ENCODE measurements around the gene PNMA6E.
"Not testable (repeated sequence)": the region's sequence is repeated elsewhere in the genome, so short reads cannot be mapped to it uniquely, and the experiment has no call there.

Gene PNMA6E

DNA sequence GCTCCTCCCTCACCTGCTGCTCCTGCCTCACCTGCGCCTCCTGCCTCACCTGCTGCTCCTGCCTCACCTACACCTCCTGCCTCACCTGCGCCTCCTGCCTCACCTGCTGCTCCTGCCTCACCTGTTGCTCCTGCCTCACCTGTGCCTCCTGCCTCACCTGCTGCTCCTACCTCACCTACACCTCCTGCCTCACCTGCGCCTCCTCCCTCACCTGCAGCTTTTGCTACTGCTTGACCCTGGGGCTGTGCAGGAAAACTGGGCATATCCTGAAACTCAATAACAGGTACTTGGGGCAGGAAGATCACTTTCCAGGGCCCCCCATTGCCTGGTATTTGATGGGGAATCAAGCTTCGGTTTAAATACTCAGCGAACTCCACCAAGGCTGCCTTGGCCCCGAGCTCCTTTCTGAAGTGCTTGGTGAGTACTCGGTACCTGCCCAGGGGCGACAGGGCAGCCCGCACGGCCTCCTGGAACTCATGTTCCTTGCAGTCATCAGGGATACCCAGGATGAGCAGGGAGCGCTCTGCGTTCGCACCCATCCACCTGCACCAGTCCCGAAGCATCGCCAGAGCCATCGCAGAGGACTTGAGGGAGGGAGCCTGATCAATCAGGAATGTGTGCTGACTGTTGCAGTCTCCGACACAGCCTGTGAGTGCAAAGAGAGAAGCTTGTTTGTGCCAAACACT, 2.7 kb downstream of the PNMA6E start:
- H3K4me3 ChIP-seq (ENCODE audit: low read depth, low read length), result no peak overlapping the region
- TF ChIP-seq, protein P1, sequence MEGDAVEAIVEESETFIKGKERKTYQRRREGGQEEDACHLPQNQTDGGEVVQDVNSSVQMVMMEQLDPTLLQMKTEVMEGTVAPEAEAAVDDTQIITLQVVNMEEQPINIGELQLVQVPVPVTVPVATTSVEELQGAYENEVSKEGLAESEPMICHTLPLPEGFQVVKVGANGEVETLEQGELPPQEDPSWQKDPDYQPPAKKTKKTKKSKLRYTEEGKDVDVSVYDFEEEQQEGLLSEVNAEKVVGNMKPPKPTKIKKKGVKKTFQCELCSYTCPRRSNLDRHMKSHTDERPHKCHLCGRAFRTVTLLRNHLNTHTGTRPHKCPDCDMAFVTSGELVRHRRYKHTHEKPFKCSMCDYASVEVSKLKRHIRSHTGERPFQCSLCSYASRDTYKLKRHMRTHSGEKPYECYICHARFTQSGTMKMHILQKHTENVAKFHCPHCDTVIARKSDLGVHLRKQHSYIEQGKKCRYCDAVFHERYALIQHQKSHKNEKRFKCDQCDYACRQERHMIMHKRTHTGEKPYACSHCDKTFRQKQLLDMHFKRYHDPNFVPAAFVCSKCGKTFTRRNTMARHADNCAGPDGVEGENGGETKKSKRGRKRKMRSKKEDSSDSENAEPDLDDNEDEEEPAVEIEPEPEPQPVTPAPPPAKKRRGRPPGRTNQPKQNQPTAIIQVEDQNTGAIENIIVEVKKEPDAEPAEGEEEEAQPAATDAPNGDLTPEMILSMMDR (IDR thresholded peaks at IDR 0.05; ENCODE audit: low read depth, low read length), result no peak

DNA sequence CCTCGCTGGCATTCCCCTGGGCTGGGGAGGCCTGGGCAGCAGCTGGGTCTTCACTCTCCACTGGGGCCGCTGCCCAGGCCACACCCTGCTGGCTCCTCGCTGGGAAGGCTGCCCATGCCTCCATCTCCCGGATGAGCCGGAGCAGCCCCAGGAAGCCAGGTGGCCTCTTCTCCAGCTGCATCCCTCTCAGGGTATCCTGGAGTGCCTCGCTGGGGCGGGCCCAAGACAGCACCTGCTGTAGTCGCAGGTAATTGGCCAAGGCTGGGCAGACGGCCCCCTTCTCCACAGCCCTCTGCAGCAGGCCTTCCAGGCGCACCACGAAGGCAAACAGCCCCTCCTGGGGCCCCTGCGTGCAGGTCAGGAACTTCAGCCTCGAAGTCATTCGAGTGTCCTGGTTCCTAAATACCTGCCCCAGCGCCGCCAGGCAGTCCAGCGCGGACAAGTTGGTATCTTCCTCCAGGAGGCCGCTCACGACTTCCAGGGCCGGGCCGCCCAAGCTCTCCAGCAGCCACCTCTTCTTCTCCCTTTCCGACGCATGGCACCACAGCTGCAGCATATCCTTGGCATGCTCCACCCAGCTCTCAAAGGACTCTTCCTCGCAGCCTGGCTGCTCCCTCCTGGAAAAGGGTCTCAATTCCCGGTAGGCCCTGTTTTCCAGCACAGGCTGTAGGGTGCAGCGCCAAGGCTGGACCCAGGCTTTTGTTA, 3.7 kb downstream of the PNMA6E start:
- TF ChIP-seq, protein P1 (IDR thresholded peaks at IDR 0.05; ENCODE audit: low read depth, low read length), result no peak
- no peak overlapping the region for H3K4me3 ChIP-seq (ENCODE audit: low read depth, low read length)

DNA sequence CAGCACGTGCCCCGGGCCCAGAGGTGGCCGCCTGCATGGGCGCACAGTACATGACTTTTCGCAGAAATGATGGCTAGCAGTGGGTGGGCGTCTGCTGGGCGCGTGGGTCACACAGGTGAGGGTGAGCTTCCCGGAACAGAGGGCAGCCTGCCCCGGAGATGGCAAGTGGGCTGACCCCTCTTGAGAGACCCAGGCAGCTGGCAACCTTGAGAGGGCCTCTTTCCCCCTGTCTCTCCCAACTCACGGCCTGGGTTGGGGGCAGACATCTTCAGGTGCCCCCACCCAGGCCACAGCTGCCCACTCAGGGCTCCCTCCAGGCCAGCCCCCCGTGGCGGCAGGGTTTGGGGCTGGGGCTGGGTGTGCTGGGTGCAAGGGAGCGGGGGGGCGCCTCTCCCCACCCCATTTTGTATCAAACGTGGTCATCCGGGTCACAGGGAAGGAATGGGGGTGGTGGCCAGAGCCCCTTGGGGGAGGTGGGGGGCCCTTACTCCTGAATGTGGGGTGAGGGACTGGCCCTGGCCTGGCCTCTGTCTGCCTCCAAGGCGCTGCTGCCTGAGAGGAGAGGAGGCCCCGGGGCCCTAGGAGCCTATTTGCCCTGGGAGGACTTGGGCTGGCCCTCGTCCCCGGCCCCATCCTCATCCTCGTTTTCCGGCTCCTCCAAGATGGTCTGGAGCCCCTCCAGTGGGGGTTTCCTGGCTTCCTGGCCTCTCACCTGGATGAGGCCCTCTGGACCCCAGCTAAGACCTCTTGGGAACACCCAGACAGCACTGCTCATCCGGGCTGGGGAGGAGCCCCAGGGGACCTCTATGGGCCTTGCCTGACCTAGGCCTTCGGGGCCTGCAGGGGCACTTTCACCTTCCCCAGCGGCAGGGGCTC, 4.6 kb downstream of the PNMA6E start:
- no peak overlapping the region for H3K4me3 ChIP-seq (ENCODE audit: low read depth, low read length)
- TF ChIP-seq, protein P1 (IDR thresholded peaks at IDR 0.05; ENCODE audit: low read depth, low read length), result no peak

DNA sequence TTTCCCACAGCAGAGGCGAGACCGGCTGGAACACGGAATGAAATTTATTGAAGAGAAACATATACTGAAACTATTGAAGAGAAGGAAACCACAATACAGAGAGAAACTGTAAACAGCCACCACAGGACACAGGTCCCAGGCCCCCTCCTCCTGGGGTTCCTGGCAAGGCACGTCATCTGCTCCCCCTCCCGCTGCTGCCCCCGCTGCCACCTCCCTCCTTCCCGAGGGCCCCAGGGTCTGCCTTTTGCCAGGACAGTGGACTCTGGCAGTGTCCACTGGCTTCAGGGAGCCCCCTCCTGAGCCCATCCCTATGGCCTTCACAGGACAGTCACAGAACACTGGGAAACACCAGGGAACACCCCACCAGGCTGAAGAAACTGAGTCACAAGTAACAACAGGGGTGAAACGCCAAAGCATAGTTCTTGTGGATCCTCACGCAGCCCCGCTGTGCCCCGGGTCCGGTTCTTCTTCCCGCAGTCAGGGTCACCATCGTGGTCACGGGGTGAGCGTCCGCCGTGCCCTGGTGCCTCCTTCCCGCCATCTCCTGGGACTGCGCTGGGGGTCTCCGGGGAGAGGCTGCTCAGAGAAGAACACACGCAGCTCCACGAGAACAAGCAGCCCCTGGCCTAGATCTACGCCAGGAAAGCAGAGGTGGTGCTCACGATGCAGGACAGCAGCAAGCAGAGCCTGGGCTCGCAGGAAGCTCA, 5.4 kb downstream of the PNMA6E start:
- TF ChIP-seq, protein P1 (IDR thresholded peaks at IDR 0.05; ENCODE audit: low read depth, low read length), result no peak
- H3K4me3 ChIP-seq (ENCODE audit: low read depth, low read length), result no peak overlapping the region

DNA sequence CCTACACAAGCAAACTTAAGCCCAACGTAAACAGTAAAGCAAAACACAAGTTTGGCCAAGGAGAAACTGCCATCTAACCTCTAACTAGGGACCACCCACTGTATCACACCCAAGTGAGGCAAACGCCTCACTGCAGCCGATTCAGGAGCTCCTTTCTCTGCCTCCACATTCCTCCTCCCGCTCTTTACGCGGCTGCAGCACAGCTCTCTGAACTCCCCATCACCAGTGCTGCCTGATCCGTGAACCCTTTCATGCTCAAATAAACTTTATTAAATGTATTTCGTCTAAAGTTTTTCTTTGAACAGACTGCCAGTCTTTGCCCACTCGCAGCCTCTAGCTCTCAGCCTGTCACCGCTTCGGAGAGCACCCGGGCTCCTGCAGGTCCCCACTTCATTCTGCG, 6.5 kb downstream of the PNMA6E start:
- TF ChIP-seq, protein P1 (IDR thresholded peaks at IDR 0.05; ENCODE audit: low read depth, low read length), result no peak
- H3K4me3 ChIP-seq (ENCODE audit: low read depth, low read length), result no peak overlapping the region

DNA sequence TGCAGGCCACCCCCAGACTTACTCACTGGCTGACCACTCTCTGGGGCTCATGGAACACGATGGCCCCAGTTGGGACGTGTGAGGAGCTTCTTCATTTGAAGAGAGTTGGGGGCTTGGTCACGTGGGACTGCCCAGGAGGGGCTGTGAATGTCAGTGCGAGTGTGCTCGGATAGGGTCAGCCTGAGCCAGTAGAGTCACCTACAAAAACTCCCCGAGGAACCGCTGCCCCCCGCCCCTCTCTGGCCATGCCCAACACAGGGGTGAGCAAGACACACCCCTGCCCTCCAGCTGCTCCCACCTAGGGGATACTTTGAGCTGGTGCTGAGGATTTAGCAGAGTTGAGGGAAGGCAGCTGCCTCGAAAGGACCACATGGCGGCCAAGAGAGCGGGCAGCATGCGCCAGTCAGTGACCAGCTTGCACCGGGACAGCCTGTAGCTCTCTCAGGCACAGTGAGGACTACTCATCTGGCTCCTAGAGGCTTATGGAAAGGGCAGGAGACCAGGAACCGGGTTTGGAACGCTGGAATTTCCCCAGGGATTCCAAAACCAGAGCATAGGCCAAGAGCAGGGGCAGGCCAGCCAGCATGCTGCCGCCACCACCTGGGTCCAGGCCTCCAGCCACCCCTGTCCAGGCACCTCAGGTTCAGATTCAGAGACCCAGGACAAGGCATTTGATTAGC, 8.4 kb downstream of the PNMA6E start:
- H3K4me3 ChIP-seq (ENCODE audit: low read depth, low read length), result no peak overlapping the region
- TF ChIP-seq, protein P1 (IDR thresholded peaks at IDR 0.05; ENCODE audit: low read depth, low read length), result no peak

DNA sequence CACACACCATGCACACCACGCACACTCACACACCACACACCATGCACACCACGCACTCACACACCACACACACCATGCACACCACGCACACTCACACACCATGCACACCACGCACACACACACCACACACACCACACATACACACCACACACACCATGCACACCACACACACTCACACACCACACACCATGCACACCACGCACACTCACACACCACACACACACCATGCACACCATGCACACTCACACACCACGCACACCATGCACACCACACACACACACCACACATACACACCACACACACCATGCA, 11.7 kb downstream of the PNMA6E start:
- not testable (repeated sequence) for H3K4me3 ChIP-seq (ENCODE audit: low read depth, low read length)

All from WI38 (cell line).